Epithelial cell of esophagus (primary cell): ENCODE results near the gene CEP128.

Source experiments
- DNase-seq: peaks from one replicate; pipeline ENCODE4 v3.0.0; 2010; ENCODE audit warnings: low read depth
- H3K4me3 ChIP-seq: 2 replicates; pipeline ENCODE4 v1.5.1; 2011; ENCODE audit warnings: mild to moderate bottlenecking, low read length, control low read depth
- TF ChIP-seq, protein P1 (sequence below): IDR thresholded peaks from 2 replicates; pipeline ENCODE4 v1.5.1; 2011; ENCODE audit warnings: low read depth, mild to moderate bottlenecking, low read length, control low read depth, inconsistent platforms; ENCODE audit not compliant: insufficient read depth; ENCODE audit errors: missing control alignments

The CEP128 gene

GRCh38 chr14:80784820-80785219 lies 156.7 kb downstream of the CEP128 start:
- H3K4me3 ChIP-seq = no peak overlapping the region
- DNase-seq = no peak
- TF ChIP-seq, protein P1, sequence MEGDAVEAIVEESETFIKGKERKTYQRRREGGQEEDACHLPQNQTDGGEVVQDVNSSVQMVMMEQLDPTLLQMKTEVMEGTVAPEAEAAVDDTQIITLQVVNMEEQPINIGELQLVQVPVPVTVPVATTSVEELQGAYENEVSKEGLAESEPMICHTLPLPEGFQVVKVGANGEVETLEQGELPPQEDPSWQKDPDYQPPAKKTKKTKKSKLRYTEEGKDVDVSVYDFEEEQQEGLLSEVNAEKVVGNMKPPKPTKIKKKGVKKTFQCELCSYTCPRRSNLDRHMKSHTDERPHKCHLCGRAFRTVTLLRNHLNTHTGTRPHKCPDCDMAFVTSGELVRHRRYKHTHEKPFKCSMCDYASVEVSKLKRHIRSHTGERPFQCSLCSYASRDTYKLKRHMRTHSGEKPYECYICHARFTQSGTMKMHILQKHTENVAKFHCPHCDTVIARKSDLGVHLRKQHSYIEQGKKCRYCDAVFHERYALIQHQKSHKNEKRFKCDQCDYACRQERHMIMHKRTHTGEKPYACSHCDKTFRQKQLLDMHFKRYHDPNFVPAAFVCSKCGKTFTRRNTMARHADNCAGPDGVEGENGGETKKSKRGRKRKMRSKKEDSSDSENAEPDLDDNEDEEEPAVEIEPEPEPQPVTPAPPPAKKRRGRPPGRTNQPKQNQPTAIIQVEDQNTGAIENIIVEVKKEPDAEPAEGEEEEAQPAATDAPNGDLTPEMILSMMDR = no peak

- TF ChIP-seq, protein P1 = no peak
Measured at GRCh38 chr14:80781972-80782367, 159.6 kb downstream of the CEP128 start.

GRCh38 chr14:80780500-80780899 lies 161.0 kb downstream of the CEP128 start:
- H3K4me3 ChIP-seq = no peak overlapping the region
- DNase-seq = no peak
- TF ChIP-seq, protein P1 = no peak

More at GRCh38 chr14:80781972-80782367, 159.6 kb downstream of the CEP128 start:
- DNase-seq = peak; percentile 18
- H3K4me3 ChIP-seq = no peak overlapping the region

GRCh38 chr14:80776657-80777056 lies 164.9 kb downstream of the CEP128 start:
- no peak overlapping the region for H3K4me3 ChIP-seq
- DNase-seq = no peak
- TF ChIP-seq, protein P1 = no peak

GRCh38 chr14:80776186-80776585 lies 165.4 kb downstream of the CEP128 start:
- H3K4me3 ChIP-seq = no peak overlapping the region
- TF ChIP-seq, protein P1 = no peak
- DNase-seq = no peak

DNA sequence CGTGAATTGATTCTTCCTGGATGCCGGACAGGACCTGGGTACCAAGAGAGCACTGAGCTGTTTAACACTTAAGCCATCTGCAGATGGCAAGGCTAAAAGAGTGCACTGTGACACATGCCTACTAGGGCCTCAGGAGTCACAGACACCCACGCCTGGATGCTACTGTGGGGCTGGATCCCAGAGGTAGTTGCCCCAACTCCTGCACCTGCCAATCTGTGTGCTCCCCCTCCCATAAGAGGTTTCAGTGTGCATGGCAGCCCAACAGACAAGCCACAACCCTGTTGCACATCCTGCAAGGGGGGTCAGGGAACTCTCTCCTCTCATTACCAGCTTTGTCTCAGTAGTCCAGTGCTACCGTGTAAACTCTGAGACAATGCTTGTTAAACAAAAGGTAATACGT lies 169.0 kb downstream of the CEP128 start:
- DNase-seq = no peak
- no peak overlapping the region for H3K4me3 ChIP-seq
- TF ChIP-seq, protein P1 = no peak

- H3K4me3 ChIP-seq = no peak overlapping the region
- DNase-seq = no peak
- TF ChIP-seq, protein P1 = no peak
Measured at GRCh38 chr14:80771201-80771600, 170.3 kb downstream of the CEP128 start.
